SKM-1 (cell line): ENCODE results near the gene MFN2.
A peak's percentile ranks its signal among the peaks of the same experiment; 100 is the strongest.
"Not testable (repeated sequence)": the region's sequence is repeated elsewhere in the genome, so short reads cannot be mapped to it uniquely, and the experiment has no call there.

Source experiments
- DNase-seq: peaks from one replicate; lab custom pipeline; 2025; ENCODE audit not compliant: unreplicated experiment; lab: John Stamatoyannopoulos, UW

The MFN2 gene

GRCh38 chr1:11997081-11997850, 17.0 kb downstream of the MFN2 start:
- DNase-seq = no peak

DNA sequence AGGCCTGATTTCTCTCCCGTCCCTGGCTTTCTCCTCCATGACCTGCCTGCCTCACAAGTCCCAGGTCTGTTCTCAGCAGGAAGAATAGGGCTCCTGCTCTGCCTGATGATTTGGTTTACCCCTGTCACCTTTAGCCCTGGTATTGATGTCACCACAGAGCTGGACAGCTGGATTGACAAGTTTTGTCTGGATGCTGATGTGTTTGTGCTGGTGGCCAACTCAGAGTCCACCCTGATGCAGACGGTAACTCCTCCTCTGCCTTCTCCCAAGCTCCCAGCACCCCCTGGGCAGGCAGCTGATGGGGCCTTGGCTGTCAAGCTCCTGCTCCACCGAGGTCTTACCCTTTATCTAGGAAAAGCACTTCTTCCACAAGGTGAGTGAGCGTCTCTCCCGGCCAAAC, 18.4 kb downstream of the MFN2 start:
- DNase-seq = no peak

DNA sequence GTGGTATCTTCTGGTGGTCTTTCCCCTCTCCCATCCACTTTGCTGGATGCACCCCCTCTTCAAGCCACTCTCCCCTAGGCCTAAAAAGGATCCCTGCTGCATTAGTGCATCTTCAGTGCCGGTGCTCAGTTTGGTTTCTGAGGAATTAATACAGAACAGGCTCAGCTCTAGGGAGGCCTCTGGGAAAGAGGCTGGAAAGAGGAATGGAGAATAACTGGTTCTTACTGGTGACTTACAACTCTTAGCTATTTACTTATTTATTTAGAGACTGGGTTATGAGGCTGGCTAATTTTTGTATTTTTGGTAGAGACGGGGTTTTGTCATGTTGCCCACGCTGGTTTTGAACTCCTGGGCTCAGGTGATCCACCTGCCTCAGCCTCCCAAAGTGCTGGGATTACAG, 19.0 kb downstream of the MFN2 start:
- DNase-seq = no peak

DNA sequence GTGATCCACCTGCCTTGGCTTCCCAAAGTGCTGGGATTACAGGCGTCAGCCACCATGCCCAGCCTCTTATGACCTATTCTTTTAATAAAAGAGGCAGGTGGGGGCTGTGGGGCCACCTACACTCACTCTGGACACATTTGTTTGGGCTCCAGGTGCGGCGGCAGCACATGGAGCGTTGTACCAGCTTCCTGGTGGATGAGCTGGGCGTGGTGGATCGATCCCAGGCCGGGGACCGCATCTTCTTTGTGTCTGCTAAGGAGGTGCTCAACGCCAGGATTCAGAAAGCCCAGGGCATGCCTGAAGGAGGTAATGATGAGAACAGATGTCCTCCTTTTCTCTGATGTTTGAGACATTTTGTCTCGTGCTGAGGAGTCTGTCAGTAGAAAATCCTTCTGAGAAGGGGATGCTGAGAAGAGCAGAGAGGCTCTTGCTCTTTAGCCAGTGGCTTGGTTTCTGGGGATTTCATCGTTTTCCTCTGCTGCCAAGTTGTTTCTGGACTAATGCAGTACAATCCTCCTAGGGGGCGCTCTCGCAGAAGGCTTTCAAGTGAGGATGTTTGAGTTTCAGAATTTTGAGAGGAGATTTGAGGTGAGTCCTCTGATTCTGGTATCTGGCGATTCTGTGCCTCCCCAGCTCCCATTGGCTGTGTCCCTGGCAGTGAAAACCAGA, 21.1 kb downstream of the MFN2 start:
- peak; percentile 11 for DNase-seq

- no peak for DNase-seq
These were observed 21.8 kb downstream of the MFN2 start for GRCh38 chr1:12001996-12002493.

DNA sequence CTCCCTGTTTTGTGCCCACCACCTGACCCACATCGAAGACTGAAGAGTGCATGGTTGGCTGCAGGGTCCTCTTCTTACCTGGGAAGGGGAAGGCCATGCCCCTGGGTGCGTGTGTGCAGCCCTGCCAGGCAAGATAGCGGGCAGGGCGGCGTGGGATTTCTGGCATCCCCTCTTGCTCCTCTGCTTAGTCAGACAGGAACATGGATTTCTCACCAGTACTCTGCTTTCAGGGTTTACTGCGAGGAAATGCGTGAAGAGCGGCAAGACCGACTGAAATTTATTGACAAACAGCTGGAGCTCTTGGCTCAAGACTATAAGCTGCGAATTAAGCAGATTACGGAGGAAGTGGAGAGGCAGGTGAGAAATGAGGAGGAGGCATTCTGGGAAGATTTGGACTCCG, 23.5 kb downstream of the MFN2 start:
- DNase-seq = no peak

- no peak for DNase-seq
These were observed 25.4 kb downstream of the MFN2 start for GRCh38 chr1:12005488-12006166.

DNA sequence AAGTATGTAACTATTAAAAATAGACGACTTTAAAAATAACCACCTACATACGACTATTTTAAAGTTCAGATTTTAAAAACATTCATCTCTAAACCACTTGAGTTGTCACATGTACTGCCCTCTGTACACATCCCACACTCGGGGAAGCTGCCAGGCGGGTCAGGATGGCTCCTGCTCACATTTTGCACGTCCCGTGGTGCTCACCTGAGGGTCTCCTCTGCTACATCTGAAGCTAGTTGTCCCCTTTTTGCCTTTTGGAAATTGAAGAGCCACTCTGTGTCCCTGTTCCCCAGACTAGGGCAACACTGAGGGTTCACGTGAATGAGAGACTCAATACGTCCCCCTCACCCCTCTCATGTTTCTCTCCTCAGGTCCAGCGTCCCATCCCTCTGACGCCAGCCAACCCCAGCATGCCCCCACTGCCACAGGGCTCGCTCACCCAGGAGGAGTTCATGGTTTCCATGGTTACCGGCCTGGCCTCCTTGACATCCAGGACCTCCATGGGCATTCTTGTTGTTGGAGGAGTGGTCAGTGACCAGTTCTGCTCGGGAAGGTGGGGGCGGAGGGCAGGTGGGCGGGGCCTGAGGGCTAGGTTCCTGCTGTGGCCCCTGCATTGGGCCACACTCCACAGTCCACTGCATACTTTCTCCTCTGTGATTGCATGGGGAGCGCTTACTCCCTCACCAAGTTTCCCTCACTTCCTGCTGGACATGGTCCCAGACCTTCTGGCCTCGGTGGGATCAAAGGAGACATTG, 26.1 kb downstream of the MFN2 start:
- no peak for DNase-seq

DNA sequence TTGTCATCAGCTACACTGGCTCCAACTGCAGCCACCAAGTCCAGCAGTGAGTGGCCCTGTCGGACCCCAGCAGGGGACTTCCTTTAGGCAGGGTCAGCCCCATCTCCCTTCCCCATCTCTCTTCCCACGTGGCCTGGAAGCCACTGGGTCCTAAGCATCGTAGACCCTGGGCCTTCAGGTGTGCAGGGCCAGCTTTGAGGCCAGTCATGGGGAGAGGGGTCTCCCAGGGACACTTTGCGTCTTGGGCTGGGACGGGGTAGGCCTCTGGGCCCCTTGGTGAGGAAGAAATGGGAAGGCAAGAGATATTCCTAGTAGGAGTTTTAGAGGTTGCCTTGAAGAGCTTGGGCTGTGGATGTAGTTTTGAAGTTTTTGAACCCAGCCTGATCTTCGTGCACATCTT, 27.0 kb downstream of the MFN2 start:
- no peak for DNase-seq

- not testable (repeated sequence) for DNase-seq
These were observed 28.1 kb downstream of the MFN2 start for GRCh38 chr1:12008355-12008754.

DNA sequence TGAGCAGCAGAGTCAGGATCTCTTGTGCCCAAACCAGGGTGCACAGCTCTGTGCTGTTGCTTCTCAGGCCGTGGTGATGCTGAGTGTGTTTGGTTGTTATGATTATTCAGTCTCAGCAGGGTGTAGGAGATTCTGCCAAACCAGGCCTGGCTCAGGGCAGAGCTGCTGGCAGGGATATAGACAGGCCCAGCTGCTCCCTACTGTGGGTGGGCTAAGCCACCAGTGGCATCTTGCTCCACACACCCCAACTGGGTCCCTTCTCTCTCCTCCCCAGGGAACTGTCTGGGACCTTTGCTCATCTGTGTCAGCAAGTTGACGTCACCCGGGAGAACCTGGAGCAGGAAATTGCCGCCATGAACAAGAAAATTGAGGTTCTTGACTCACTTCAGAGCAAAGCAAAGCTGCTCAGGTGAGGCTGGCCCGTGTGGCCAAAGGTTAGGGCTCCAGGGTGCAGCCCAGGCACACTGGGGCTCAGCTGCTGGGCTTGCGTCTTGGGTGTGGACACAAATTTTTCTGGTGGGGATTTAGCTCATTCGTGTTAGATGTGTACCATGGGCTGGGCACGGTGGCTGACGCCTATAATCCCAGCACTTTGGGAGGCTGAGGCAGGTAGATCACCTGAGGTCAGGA, 29.2 kb downstream of the MFN2 start:
- DNase-seq = no peak

DNA sequence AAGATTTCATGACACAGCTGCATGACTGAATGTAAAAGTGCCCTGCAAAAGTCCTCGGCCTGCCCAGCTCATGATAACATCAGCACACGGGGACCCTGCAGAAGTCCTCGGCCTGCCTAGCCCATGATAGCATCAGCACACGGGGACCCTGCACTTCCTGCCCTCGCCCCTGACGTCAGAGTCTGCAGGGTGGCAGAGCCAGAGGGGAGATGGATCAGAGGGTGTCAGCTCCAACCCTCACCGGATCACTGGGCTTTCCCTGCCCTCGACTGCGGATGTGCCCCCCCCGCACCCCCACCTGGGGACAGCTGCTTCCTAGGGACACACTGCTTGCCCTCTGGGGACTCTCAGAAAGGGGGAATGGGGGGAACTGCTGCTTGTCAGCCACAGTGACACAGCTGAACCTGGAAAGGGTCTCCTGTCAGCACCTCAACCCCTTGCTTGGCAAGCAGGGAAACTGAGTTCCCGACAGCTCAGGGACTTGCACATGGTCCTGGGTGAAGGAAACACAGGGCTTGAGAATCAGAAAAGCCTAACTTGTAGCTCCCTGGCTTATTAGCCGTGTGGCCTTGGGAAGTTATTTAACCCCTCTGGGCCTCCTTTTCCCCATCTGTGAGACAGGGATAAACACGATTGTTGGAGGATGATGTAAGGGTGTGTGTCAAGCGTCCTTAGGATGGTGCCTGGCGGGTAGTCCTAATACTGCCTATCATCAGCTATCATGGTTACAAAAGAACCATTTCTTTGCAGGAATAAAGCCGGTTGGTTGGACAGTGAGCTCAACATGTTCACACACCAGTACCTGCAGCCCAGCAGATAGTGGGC, 30.7 kb downstream of the MFN2 start:
- DNase-seq = no peak

GRCh38 chr1:12011998-12012397, 31.8 kb downstream of the MFN2 start:
- no peak for DNase-seq

DNA sequence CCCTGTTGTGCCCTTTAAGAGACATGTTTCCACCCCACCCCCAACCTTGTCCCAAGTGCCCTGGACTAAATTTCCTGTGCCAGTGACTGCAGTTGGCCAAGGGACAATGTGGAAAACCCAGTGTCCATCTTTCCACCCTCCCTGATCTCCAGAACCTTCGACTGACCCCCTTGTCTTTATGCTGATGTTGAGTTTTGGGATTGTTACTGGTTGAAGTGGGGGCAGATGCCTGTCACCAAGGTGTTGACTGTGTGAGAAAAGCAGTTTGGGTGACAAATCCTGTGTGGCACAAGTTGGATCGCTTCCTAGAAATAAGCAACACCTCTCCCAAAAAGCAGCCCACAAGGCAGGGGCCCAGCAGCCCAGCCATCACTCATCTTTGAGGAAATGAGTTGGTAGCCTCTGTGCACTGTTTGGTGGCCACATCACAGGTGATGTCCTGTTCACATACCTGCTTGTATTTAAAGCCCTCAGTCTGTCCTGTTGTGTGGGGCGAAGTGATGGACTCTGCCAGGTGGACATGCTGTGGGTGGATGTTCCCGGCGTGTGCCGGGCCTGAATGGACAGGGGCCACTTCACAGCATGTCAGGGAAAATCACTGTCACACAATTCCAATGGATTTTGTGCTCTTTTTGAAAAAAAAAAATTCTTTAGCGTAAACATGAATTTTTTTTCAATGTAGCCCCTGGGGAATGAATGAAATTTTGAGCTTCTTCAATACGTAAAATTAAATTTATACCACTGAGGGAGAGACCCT, 32.5 kb downstream of the MFN2 start:
- DNase-seq = no peak

DNA sequence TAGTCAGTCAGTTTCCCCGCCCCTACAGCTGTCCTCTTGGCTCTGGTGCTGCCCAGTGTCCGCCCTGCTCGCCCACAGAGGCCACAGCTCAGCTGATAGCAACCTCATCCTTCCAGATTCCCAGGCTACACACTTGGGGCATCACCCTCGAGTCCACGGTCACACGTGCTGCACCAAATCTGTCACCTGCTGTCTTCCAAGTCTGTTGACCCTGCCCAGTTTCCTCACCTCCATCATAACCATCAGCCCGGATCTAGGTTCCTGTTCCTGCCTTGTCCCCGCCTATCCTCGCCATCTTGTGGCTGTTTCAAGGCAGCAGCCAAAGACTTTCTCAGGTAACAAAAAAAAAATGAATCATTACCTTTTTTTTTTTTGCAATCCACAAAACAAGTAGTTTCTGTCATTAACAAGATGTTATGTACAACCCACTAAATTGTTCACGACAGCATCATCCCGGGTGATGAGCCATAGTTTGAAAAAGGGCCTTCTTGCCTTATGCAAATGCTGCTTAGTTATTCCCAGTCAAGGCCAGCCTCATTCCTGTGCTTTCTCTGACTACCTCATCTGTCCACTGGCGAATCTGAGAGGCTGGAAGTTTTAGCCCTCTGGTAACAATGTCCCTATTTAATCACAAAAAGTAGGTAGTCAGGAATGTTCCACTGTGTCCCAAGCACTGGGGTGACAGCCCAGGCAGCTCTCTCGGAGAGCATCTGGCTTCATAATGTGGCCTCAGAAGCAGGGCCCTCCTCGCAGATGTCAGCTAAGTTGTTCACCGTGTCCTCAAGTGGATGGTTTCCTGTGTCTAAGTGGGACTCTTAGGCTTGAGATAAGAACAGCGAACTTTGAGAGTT, 34.1 kb downstream of the MFN2 start:
- DNase-seq = no peak

- DNase-seq = no peak
These were observed 34.8 kb downstream of the MFN2 start for GRCh38 chr1:12015001-12015491.

DNA sequence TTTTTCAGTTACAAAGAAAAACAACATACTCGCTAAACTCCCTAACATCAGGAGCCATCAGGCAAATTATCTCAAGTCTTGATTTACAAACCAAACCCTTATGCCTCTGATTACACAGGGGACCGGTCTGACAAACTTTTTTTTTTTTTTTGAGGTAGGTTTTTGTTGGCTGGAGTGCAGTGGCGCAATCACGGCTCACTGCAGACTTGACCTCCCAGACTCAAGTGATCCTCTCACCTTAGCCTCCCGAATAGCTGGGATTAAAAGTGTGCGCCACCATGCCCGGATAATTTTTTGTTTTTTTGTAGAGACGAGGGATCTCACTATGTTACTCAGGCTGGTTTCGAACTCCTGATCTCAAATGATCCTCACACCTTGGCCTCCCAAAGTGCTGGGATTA, 35.3 kb downstream of the MFN2 start:
- no peak for DNase-seq

DNA sequence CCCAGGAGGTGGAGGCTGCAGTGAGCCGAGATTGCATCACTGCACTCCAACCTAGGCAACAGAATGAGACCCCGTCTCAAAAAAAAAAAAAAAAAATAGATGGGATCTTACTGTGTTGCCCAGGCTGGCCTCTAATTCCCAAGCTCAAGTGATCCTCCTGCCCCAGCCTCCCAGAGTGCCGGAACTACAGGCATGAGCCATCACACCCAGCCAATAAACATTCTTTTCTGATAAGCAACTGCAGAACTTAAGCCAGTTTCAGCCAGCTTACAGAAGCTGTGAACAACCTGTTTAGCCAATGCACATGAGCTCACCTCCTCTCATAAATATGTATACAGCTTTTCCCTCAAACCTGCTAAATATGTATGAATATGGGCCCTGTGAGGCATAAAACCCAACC, 35.9 kb downstream of the MFN2 start:
- DNase-seq = no peak
